Prostate gland (tissue), 2 donors: Measurements from ENCODE around the gene AHCTF1.

ENCODE experiments used
- POLR2A ChIP-seq: fragments of 450-650 bp; IDR thresholded peaks from one replicate; pipeline ENCODE4 v1.6.1; 2016; ENCODE audit warnings: antibody characterized with exemption, mild to moderate bottlenecking
- POLR2AphosphoS5 ChIP-seq: sonication (generic); formaldehyde crosslinking; IDR thresholded peaks from one replicate; pipeline ENCODE4 v1.6.1; 2017; ENCODE audit warnings: antibody characterized with exemption
- TF ChIP-seq, protein P1 (sequence below), 4 experiments: fragments of 200-600 bp in 2 of 4; fragments of 450-650 bp in 2 of 4; sonication (generic) in 2 of 4; IDR thresholded peaks; 1 replicate in 3 of 4; 2 replicates in 1 of 4; pipeline ENCODE4 v1.5.1; 2016 to 2019; ENCODE audit warnings: antibody characterized with exemption in 4 of 4, mild to moderate bottlenecking in 2 of 4, moderate library complexity in 2 of 4

DNA sequence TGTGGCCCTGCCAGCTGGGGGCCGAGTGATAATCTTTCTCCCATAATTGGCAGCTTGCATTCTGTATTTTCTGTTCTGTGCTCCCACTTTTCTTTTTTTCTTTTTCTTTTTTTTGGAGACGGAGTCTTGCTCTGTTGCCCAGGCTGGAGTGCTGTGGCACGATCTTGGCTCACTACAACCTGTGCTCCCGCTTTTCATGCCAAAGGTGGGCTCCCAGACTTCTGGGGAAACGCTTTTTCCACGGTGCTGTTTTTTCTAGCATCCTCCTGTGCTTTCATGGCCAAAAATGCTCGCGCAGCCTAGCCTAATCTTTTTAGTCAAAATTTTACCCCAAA lies 585 bp upstream of the AHCTF1 start:
- TF ChIP-seq, protein P1, sequence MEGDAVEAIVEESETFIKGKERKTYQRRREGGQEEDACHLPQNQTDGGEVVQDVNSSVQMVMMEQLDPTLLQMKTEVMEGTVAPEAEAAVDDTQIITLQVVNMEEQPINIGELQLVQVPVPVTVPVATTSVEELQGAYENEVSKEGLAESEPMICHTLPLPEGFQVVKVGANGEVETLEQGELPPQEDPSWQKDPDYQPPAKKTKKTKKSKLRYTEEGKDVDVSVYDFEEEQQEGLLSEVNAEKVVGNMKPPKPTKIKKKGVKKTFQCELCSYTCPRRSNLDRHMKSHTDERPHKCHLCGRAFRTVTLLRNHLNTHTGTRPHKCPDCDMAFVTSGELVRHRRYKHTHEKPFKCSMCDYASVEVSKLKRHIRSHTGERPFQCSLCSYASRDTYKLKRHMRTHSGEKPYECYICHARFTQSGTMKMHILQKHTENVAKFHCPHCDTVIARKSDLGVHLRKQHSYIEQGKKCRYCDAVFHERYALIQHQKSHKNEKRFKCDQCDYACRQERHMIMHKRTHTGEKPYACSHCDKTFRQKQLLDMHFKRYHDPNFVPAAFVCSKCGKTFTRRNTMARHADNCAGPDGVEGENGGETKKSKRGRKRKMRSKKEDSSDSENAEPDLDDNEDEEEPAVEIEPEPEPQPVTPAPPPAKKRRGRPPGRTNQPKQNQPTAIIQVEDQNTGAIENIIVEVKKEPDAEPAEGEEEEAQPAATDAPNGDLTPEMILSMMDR (IDR thresholded peaks at IDR 0.05) = no peak
- TF ChIP-seq POLR2A = no peak
- no peak for TF ChIP-seq POLR2AphosphoS5
